Measurements from ENCODE around the gene NHLRC1. TPM values are rescaled to one million over a fixed set of nuclear protein-coding genes. Genes with fewer than 3 reads are reported as not detected.

Gene NHLRC1
- total RNA-seq, 1 donor from 2014 or later: 2.4 TPM

DNA sequence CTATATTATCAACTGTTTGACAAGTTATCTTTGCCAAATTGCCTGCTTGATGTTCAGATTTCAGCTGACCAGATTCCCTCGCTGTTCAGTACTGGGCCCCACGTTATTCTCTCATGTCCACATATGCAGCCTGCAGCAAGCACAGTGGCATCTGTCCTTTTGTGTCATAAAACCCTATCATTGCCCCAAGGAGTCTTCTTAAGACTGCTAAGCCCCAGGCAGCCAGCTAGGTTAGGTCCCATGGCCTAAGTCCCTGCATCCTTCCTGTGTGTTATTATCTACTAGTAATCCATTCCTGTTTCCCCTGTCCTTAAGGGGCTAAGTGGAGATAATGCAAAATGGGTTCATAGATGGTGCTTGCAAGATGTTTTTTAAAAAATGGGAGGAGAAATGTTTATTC lies 39.9 kb upstream of the NHLRC1 start:
- intact Hi-C loops (cut with DNase I): no loop called here
- H3K4me3 ChIP-seq: no peak overlapping the region
- no peak for TF ChIP-seq CTCF (IDR thresholded peaks at IDR 0.05)
- H3K4me1 ChIP-seq: no peaks in the 10 kb centered on the region
- H3K27ac ChIP-seq: no peak overlapping the region
- ATAC-seq (no peak), DNase-seq (no peak)
- H3K36me3 ChIP-seq: peaks cover 68% of the 10 kb centered on the region
- no peaks in the 10 kb centered on the region for H3K27me3 ChIP-seq (ENCODE audit: low read depth)
- H3K9me3 ChIP-seq: no peaks in the 10 kb centered on the region

DNA sequence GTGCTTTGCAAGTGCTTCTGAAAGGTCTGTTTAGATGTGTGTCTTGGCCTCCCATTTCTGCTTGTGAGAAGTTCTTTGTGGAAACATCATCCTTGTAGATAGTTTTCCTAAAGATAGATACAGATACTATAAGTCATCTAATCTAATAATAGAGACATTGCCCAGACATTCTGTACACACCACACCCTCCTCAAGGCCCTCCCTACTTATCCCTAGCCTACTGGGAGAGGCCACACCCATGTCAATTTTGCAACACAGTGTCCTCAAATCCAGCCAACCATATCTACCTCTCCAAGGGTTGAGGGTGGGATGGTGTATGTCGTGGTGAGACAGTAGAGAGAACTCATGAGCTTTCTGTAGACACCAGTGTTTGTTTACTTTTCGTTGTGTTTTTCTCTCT lies 39.0 kb upstream of the NHLRC1 start:
- no peaks in the 10 kb centered on the region for H3K9me3 ChIP-seq
- H3K27me3 ChIP-seq (ENCODE audit: low read depth): no peaks in the 10 kb centered on the region
- H3K4me1 ChIP-seq: peaks cover under 1% of the 10 kb centered on the region
- H3K27ac ChIP-seq: no peak overlapping the region
- peak in 1 of 2 donors; percentile 39 for ATAC-seq
- intact Hi-C loops (cut with DNase I): no loop called here
- TF ChIP-seq CTCF (IDR thresholded peaks at IDR 0.05): no peak
- H3K36me3 ChIP-seq: peaks cover 58% of the 10 kb centered on the region
- DNase-seq: no peak
- H3K4me3 ChIP-seq: no peak overlapping the region

DNA sequence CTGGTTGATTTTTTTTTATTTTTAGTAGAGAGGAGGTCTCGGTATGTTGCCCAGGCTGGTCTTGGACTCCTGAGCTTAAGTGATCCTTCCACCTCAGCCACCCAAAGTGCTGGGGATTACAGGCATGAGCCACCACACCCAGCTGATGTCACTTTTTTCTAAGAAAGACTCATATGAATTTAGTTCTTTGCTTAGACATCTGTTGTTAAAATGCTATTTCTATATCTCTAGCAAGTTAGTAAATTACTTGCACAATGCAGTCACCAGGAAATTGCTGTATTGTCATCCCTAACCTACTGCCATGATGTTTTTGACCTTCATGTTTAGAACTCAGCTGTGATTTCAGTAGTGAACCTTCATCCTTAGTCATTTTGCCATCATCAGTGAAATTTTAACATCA lies 38.4 kb upstream of the NHLRC1 start:
- Histone ChIP-seq H3K4me1 (peaks cover 5% of the 10 kb centered on the region), H3K27ac (no peak overlapping the region), H3K27me3 (ENCODE audit: low read depth) (no peaks in the 10 kb centered on the region), H3K4me3 (no peak overlapping the region), H3K9me3 (no peaks in the 10 kb centered on the region), H3K36me3 (peaks cover 53% of the 10 kb centered on the region)
- intact Hi-C loops (cut with DNase I): no loop called here
- TF ChIP-seq CTCF (IDR thresholded peaks at IDR 0.05): no peak
- ATAC-seq (no peak), DNase-seq (no peak)

DNA sequence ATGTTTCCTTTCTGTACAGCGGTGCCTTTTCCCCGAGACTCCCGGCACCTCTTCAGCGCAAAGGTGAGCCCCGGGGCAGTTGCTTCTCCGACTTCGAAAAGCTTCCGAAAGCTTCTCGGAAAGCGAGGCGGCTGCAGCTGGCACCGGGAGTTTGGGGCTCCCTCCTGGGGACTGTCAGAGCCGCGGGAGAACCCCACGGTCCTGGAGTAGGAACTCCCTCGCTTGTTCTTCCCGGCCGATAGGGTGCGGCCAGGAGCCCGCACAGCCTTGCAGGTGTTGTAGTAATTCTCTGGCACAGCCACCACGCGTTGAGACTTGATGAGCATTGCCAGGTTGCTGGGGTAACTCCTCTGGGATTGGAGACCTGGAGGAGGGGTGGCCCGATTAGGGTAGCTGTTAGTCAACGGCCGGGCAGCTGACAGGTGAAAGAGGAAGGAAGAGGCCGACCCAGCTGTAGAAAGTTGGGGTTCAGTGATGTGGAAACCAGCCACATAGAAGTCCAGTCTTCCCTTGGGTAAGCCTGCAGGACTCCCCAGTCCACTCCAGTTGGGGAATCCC lies 33.5 kb upstream of the NHLRC1 start:
- Histone ChIP-seq H3K27ac (peak overlapping the region; percentile 93), H3K4me3 (peak overlapping the region; percentile 95), H3K27me3 (ENCODE audit: low read depth) (no peaks in the 10 kb centered on the region), H3K36me3 (peaks cover 11% of the 10 kb centered on the region), H3K9me3 (no peaks in the 10 kb centered on the region), H3K4me1 (peaks cover 23% of the 10 kb centered on the region)
- intact Hi-C loops (cut with DNase I): no loop called here
- peak; percentile 31 for TF ChIP-seq CTCF (IDR thresholded peaks at IDR 0.05)
- DNase-seq (peak; percentile 86), ATAC-seq (peak; percentile 64 to 72)

- intact Hi-C loops (cut with DNase I): no loop called here
- peak; percentile 99 for DNase-seq
Observed at GRCh38 chr6:18155150-18155863, 32.8 kb upstream of the NHLRC1 start, which contains the start of gene KDM1B. Gene KDM1B (plus strand): TSS chr6:18155422. CDS start chr6:18159896, 4,474 bp downstream.

More at GRCh38 chr6:18155150-18155863, 32.8 kb upstream of the NHLRC1 start, which contains the start of gene KDM1B:
- H3K27me3 ChIP-seq (ENCODE audit: low read depth): no peaks in the 10 kb centered on the region
- peaks cover 23% of the 10 kb centered on the region for H3K4me1 ChIP-seq
- no peak for TF ChIP-seq CTCF (IDR thresholded peaks at IDR 0.05)
- peak; percentile 98 to 99 for ATAC-seq
- H3K9me3 ChIP-seq: no peaks in the 10 kb centered on the region
- peaks cover 9% of the 10 kb centered on the region for H3K36me3 ChIP-seq
- H3K27ac ChIP-seq: peak within 1 kb of the TSS; percentile 93
- H3K4me3 ChIP-seq: peak within 1 kb of the TSS; percentile 95
